ENCODE data around the gene TMED9.

- TF ChIP-seq GATA2 (IDR thresholded peaks at IDR 0.05; ENCODE audit: low read depth, low read length) (no peak), GATA3 (IDR thresholded peaks at IDR 0.05; ENCODE audit: low read depth, low read length) (no peak)
Measured at GRCh38 chr5:177576169-177576568, 15.8 kb upstream of the TMED9 start.
